ENCODE measurements around the gene TMEM207.

Gene TMEM207

DNA sequence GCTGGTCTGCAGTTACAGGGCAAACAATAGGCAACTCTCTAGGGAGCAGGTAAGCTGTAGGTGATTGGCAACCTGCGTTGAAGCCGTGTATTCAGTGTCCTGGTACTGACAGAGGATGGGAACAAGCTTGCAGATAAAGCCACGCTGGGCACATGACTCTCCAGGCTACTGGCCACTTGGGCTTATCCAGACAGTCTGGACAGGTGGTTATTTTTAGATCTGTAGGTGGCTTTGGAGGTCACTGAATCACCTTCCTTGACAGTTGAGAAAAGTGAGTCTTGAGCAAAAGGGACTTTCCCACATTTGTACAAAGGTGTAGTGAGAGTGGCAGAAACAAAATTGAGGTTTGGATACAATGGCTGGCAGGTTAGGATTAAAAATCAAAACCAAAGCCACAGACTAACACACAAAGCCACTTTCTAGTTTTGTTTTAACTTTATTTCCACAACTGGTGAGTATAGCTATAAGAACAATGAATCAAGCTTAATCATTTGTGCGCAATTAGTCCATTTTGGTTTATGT is 41.9 kb upstream of the TMEM207 start:
- Histone ChIP-seq H3K36me3 (ENCODE audit: control insufficient read depth, insufficient read depth, low read length) (no peaks in the 10 kb centered on the region), H3K27ac (no peak overlapping the region), H3K27me3 (ENCODE audit: control insufficient read depth, insufficient read depth, low read length) (no peaks in the 10 kb centered on the region), H2AFZ (no peak overlapping the region), H3K4me3 (ENCODE audit: low read depth, low read length) (no peak overlapping the region), H3K4me2 (ENCODE audit: low read length) (no peak overlapping the region), H3K9me3 (ENCODE audit: control insufficient read depth, low read length) (no peaks in the 10 kb centered on the region), H3K79me2 (no peaks in the 10 kb centered on the region), H3K4me1 (no peaks in the 10 kb centered on the region), H3K9ac (no peak overlapping the region)
- TF ChIP-seq, protein P1, sequence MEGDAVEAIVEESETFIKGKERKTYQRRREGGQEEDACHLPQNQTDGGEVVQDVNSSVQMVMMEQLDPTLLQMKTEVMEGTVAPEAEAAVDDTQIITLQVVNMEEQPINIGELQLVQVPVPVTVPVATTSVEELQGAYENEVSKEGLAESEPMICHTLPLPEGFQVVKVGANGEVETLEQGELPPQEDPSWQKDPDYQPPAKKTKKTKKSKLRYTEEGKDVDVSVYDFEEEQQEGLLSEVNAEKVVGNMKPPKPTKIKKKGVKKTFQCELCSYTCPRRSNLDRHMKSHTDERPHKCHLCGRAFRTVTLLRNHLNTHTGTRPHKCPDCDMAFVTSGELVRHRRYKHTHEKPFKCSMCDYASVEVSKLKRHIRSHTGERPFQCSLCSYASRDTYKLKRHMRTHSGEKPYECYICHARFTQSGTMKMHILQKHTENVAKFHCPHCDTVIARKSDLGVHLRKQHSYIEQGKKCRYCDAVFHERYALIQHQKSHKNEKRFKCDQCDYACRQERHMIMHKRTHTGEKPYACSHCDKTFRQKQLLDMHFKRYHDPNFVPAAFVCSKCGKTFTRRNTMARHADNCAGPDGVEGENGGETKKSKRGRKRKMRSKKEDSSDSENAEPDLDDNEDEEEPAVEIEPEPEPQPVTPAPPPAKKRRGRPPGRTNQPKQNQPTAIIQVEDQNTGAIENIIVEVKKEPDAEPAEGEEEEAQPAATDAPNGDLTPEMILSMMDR (IDR thresholded peaks at IDR 0.05), result no peak

DNA sequence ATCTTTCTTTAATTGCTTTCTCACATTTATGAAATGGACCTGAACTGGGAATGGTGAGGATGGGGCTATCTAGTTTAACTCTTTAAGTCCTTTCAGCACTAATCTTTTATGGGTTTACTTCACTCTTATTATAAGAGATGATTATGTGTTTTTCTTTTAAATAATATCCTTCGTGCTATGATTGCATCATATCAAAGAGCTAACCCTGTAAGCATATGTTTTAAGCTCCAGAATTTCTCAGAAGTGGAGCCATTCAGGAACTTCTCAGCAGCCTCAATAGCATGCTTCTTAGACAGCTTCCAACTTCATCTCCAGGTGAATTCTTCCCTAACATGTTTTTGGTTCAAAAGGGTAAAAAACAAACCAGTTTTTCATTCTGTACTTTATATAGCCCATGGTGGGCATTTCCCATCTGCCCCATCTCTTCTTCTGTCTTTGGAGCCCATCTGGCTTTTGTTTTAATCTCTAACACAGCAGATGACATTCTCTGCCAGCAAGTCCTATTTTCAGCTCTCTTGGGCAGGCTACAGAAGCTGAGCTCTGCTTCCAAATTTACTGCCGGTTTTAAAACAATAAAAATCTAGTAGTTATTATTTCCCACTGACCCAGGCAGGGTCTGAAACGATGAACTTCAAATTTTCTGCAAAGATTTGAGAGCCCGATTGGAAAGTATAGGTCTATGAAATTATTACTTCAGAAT is 37.4 kb upstream of the TMEM207 start:
- TF ChIP-seq, protein P1 (IDR thresholded peaks at IDR 0.05), result no peak
- no peaks in the 10 kb centered on the region for H3K27me3 ChIP-seq (ENCODE audit: control insufficient read depth, insufficient read depth, low read length)
- no peaks in the 10 kb centered on the region for H3K36me3 ChIP-seq (ENCODE audit: control insufficient read depth, insufficient read depth, low read length)
- no peak overlapping the region for H3K9ac ChIP-seq
- no peak overlapping the region for H2AFZ ChIP-seq
- no peaks in the 10 kb centered on the region for H3K9me3 ChIP-seq (ENCODE audit: control insufficient read depth, low read length)
- no peak overlapping the region for H3K4me2 ChIP-seq (ENCODE audit: low read length)
- H3K4me1 ChIP-seq, result no peaks in the 10 kb centered on the region
- H3K4me3 ChIP-seq (ENCODE audit: low read depth, low read length), result no peak overlapping the region
- no peaks in the 10 kb centered on the region for H3K79me2 ChIP-seq
- no peak overlapping the region for H3K27ac ChIP-seq

DNA sequence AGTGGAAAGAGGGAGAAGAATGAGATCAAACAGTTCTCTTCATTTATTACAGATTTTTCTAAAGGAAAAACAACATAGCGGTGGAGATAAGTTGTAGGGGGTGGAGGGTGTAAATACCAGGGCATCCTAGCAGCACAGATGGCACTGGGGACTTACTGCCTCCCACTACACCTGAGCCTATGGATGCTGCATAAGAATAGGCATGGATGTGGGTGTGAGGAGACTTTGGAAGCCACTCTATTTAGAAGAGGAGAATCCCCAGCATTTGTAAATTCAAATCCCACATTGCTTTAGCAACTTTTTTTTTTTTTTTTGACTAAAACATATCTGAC is 36.8 kb upstream of the TMEM207 start:
- TF ChIP-seq, protein P1 (IDR thresholded peaks at IDR 0.05), result no peak
- Histone ChIP-seq H3K4me2 (ENCODE audit: low read length) (no peak overlapping the region), H3K9ac (no peak overlapping the region), H3K79me2 (no peaks in the 10 kb centered on the region), H3K9me3 (ENCODE audit: control insufficient read depth, low read length) (no peaks in the 10 kb centered on the region), H2AFZ (no peak overlapping the region), H3K4me3 (ENCODE audit: low read depth, low read length) (no peak overlapping the region), H3K36me3 (ENCODE audit: control insufficient read depth, insufficient read depth, low read length) (no peaks in the 10 kb centered on the region), H3K4me1 (no peaks in the 10 kb centered on the region), H3K27me3 (ENCODE audit: control insufficient read depth, insufficient read depth, low read length) (no peaks in the 10 kb centered on the region), H3K27ac (no peak overlapping the region)

DNA sequence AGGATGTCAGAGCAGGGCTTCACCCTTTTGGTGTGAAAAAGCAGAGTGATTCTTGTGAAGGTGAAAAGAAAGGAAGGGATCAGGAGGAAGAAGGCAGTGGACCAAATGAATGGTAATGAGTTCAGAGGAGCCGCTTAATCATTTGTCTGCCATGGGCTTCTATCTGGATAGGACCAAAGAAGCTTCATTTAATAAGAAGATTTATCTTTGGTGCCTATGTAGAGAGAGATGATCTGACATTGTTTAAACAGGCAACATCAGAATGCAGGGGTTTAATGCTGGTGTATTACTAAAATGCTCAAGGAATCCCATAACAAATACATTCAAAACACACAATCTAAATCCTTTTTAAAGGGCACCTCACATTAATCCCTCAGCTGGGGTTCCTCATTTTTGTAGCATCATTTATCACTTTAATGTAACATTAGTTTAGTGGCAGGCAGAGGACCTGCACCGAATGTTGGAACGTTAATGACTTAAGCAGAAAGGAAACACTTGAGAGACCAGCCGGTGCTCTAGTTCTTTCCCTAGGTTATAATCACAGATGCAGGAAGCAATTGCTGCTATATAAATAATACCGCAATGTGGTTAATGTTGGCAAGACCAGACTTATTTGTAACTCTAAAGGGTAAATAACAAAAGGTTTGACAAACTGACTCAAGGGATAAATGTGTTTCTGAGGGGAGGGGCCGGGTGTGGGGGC is 36.3 kb upstream of the TMEM207 start:
- Histone ChIP-seq H3K27me3 (ENCODE audit: control insufficient read depth, insufficient read depth, low read length) (no peaks in the 10 kb centered on the region), H3K9ac (no peak overlapping the region), H3K4me3 (ENCODE audit: low read depth, low read length) (no peak overlapping the region)

More for the DNA sequence above, 36.3 kb upstream of the TMEM207 start:
- H3K4me1 ChIP-seq, result no peaks in the 10 kb centered on the region
- H3K9me3 ChIP-seq (ENCODE audit: control insufficient read depth, low read length), result no peaks in the 10 kb centered on the region
- no peaks in the 10 kb centered on the region for H3K36me3 ChIP-seq (ENCODE audit: control insufficient read depth, insufficient read depth, low read length)
- H3K4me2 ChIP-seq (ENCODE audit: low read length), result no peak overlapping the region
- TF ChIP-seq, protein P1 (IDR thresholded peaks at IDR 0.05), result no peak
- H3K27ac ChIP-seq, result no peak overlapping the region
- no peaks in the 10 kb centered on the region for H3K79me2 ChIP-seq
- H2AFZ ChIP-seq, result no peak overlapping the region
